ENCODE results near the gene CCDC149. TPM values are rescaled to one million over a fixed set of nuclear protein-coding genes. Genes with fewer than 3 reads are reported as not detected.

CCDC149 gene
- total RNA-seq, 4 donors from 2014 or later = 21.9 to 38.7 (median 34.0) TPM

DNA sequence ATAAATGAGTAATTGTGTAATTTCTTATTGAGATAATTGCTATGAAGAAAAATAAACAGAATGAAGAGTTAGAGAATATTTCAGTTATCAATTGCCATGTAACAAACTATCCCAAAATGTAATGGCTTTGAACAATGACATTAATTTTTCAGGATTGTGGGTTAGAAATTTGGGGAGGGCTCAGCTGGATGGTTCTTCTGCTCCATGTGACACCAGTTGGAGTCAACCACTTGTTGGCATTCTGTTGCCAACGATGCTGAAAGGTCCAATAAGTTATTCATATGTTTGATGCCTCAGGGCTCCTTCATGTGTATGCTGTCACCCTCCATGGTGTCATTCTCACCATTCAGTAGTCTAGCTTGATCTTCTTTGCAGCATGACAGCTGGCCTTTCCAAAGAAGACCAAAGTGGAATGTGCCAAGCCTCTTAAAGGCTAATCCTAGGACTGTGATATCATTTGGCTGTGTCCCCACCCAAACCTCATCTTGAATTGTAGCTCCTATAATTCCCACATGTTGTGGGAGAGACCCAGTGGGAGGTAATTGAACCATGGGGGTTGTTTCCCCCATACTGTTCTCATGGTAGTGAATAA is 20.9 kb upstream of the CCDC149 start:
- WGBS, 2 donors (ENCODE audit: low coverage in 1 of 2) = 63% methylated on average over 1 of the region's 1 CpG; no CpG with 5 or more reads in 1 of the 2 donors
- Histone ChIP-seq H3K27ac (no peak overlapping the region), H3K36me3 (no peaks in the 10 kb centered on the region), H3K4me1 (peaks cover 0 to 6% (median 0%) of the 10 kb centered on the region in 3 donors), H3K9me3 (peaks cover 0 to 20% (median 0%) of the 10 kb centered on the region in 3 donors), H3K4me3 (no peak overlapping the region), H3K27me3 (no peaks in the 10 kb centered on the region)
- no peak for ATAC-seq
- TF ChIP-seq POLR2A (IDR thresholded peaks at IDR 0.05) (no peak), POLR2AphosphoS5 (IDR thresholded peaks at IDR 0.05) (no peak), EP300 (IDR thresholded peaks at IDR 0.05) (no peak)
- TF ChIP-seq, protein P1, sequence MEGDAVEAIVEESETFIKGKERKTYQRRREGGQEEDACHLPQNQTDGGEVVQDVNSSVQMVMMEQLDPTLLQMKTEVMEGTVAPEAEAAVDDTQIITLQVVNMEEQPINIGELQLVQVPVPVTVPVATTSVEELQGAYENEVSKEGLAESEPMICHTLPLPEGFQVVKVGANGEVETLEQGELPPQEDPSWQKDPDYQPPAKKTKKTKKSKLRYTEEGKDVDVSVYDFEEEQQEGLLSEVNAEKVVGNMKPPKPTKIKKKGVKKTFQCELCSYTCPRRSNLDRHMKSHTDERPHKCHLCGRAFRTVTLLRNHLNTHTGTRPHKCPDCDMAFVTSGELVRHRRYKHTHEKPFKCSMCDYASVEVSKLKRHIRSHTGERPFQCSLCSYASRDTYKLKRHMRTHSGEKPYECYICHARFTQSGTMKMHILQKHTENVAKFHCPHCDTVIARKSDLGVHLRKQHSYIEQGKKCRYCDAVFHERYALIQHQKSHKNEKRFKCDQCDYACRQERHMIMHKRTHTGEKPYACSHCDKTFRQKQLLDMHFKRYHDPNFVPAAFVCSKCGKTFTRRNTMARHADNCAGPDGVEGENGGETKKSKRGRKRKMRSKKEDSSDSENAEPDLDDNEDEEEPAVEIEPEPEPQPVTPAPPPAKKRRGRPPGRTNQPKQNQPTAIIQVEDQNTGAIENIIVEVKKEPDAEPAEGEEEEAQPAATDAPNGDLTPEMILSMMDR (IDR thresholded peaks at IDR 0.05) = no peak

DNA sequence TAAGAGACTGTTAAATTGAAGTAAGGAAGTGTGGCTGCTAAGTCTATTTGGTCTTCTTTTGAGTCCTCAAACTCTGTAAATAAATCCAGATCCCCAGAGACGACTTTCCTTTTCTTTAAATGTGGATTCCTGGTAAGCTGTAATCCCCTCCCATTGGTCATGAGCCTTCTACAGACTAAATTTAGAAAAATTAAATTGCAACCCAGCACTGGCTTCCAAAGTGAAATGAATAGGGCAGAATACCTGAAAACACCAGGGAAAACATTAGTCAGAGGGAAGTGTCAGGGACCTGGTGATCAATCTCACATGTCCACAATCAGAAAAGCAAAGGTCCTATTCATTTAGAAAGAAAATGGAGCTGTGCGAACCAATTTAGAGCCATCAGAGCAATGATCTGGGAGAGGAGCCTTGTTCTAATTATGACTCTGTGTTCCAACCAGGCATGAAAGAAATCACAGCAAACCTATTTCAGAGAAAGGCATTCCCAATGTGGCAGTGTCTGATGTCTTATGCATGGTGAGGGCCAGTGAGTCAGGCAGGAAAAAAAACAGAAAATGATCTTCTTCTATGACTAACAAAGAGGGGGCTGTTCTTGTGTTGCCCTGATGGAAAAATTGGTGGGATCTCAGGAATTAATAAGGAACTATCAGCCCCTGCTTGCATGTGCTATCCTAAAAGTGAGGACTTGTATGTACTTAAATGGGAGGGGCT is 19.8 kb upstream of the CCDC149 start:
- TF ChIP-seq EP300 (IDR thresholded peaks at IDR 0.05) (no peak), POLR2A (IDR thresholded peaks at IDR 0.05) (no peak), POLR2AphosphoS5 (IDR thresholded peaks at IDR 0.05) (no peak)
- TF ChIP-seq, protein P1 (IDR thresholded peaks at IDR 0.05) = no peak
- Histone ChIP-seq H3K27me3 (no peaks in the 10 kb centered on the region), H3K4me3 (no peak overlapping the region), H3K4me1 (peaks cover 0 to 6% (median 0%) of the 10 kb centered on the region in 3 donors), H3K9me3 (peaks cover 0 to 20% (median 0%) of the 10 kb centered on the region in 3 donors), H3K36me3 (no peaks in the 10 kb centered on the region), H3K27ac (no peak overlapping the region)
- ATAC-seq = no peak
- 43 to 68% methylated on average over 2 of the region's 2 CpGs for WGBS, 2 donors (ENCODE audit: low coverage in 1 of 2)

DNA sequence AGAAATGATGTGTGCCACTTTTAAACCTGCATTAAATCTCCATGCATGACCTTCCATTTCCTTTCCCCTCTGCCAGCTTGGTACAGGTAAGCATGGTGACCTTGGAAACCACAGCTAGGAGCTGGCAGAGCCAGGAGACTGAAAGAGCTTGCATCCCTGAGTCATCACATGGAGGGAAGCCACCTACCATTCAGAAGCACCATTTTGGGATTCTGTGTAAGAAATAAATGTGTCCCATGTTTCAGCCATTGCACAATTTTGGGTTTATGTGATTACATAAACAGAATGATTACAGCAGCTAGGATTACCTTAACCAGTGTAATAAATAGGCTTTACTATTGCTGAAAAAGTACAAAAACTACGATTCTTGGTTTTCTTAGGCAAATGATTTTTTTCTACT is 17.3 kb upstream of the CCDC149 start:
- Histone ChIP-seq H3K4me1 (peaks cover 0 to 6% (median 0%) of the 10 kb centered on the region in 3 donors), H3K36me3 (no peaks in the 10 kb centered on the region), H3K27me3 (no peaks in the 10 kb centered on the region), H3K9me3 (peaks cover 0 to 20% (median 0%) of the 10 kb centered on the region in 3 donors), H3K4me3 (no peak overlapping the region), H3K27ac (no peak overlapping the region)
- WGBS, 2 donors (ENCODE audit: low coverage in 1 of 2) = 89 to 100% methylated on average over 1 of the region's 1 CpG
- TF ChIP-seq POLR2A (IDR thresholded peaks at IDR 0.05) (no peak), POLR2AphosphoS5 (IDR thresholded peaks at IDR 0.05) (peak; percentile 56)
- ATAC-seq = peak; percentile 32

DNA sequence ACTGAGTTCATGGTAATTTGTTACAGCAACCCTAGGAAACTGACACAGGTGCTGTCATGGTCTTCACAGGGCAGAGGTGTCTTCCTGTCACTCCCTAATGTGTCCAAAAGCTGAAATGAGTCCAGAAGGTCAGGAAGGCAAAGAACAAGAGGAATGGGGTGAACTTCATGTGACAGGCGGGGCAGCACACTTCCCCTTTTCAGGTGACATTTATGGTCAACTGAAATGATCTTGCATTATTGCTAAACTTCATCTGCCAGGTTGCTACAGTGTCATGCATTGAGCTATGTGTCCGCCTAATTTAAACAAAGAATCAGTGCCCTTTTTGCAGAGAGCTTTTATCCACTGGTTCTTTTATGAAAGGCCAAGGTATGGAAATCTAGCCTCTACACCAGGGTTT is 15.9 kb upstream of the CCDC149 start:
- 93 to 94% methylated on average over 2 of the region's 2 CpGs for WGBS, 2 donors (ENCODE audit: low coverage in 1 of 2)
- Histone ChIP-seq H3K27me3 (no peaks in the 10 kb centered on the region), H3K4me3 (no peak overlapping the region), H3K36me3 (no peaks in the 10 kb centered on the region), H3K9me3 (peaks cover 0 to 7% (median 0%) of the 10 kb centered on the region in 3 donors), H3K27ac (no peak overlapping the region), H3K4me1 (peaks cover 0 to 6% (median 0%) of the 10 kb centered on the region in 3 donors)
- ATAC-seq = no peak
- no peak for TF ChIP-seq EP300 (IDR thresholded peaks at IDR 0.05)
- TF ChIP-seq, protein P1 (IDR thresholded peaks at IDR 0.05) = no peak
- no peak for TF ChIP-seq POLR2A (IDR thresholded peaks at IDR 0.05)
- no peak for TF ChIP-seq POLR2AphosphoS5 (IDR thresholded peaks at IDR 0.05)

DNA sequence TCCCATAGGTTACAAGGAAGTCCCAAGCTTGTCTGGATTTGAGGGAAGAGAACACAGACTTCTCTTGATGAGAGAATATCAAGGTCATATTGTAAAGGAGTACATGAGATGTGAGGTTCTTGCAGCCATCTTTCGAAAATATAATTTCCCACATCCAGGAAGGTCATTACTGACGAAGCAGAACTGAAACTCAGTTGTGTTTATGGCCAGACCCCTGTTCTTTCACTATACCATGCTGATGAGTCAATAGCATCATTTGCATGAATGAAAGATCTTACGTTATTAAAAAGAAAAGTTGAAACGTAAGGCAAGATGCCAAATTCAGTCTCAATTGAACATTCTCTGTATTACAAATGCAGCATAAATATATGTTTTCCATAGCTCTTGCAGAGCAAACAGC is 14.2 kb upstream of the CCDC149 start:
- H3K27me3 ChIP-seq = no peaks in the 10 kb centered on the region
- no peak overlapping the region for H3K4me3 ChIP-seq
- H3K36me3 ChIP-seq = no peaks in the 10 kb centered on the region
- peaks cover 0 to 3% (median 0%) of the 10 kb centered on the region in 3 donors for H3K4me1 ChIP-seq
- TF ChIP-seq, protein P1 (IDR thresholded peaks at IDR 0.05) = no peak
- TF ChIP-seq POLR2A (IDR thresholded peaks at IDR 0.05) (no peak), POLR2AphosphoS5 (IDR thresholded peaks at IDR 0.05) (no peak), EP300 (IDR thresholded peaks at IDR 0.05) (no peak)
- H3K27ac ChIP-seq = no peak overlapping the region
- no peaks in the 10 kb centered on the region for H3K9me3 ChIP-seq
- WGBS, 2 donors (ENCODE audit: low coverage in 1 of 2) = 56 to 63% methylated on average over 4 of the region's 4 CpGs
- ATAC-seq = no peak

Measured in gastroesophageal sphincter (tissue), 4 donors.